Vagina (tissue), 2 donors: ENCODE data around the gene SLC24A3. TPM values are rescaled to one million over a fixed set of nuclear protein-coding genes. Genes with fewer than 3 reads are reported as not detected.

ENCODE experiments used
- DNase-seq, 2 donors: peaks; one replicate each; pipeline ENCODE4 v3.0.0-alpha.2; 2017; ENCODE audit errors: extremely low spot score in 2 of 2
- H3K27ac ChIP-seq: fragments of 200-600 bp; sonication (generic); one replicate; pipeline ENCODE4 v1.5.1; 2019
- H3K27me3 ChIP-seq: fragments of 200-600 bp; sonication (generic); one replicate; pipeline ENCODE4 v1.5.1; 2019
- H3K36me3 ChIP-seq, 2 donors: fragments of 200-600 bp; sonication (generic); one replicate each; pipeline ENCODE4 v1.5.1; 2017 to 2019
- H3K4me1 ChIP-seq: fragments of 200-600 bp; sonication (generic); one replicate; pipeline ENCODE4 v1.5.1; 2019
- H3K4me3 ChIP-seq, 2 donors: fragments of 200-600 bp; sonication (generic); 1 replicate in 1 of 2; 2 replicates in 1 of 2; pipeline ENCODE4 v1.5.1; 2016 to 2019
- H3K9me3 ChIP-seq: fragments of 200-600 bp; sonication (generic); one replicate; pipeline ENCODE4 v1.5.1; 2019
- POLR2A ChIP-seq, 2 donors: fragments of 450-650 bp; IDR thresholded peaks; one replicate each; pipeline ENCODE4 v1.6.1; 2017; ENCODE audit warnings: antibody characterized with exemption in 2 of 2, mild to moderate bottlenecking in 2 of 2, moderate library complexity in 2 of 2
- POLR2AphosphoS5 ChIP-seq, 2 donors: sonication (generic); formaldehyde crosslinking; IDR thresholded peaks; one replicate each; pipeline ENCODE4 v1.9.0; 2017; ENCODE audit warnings: antibody characterized with exemption in 2 of 2, mild to moderate bottlenecking in 2 of 2, low read depth in 1 of 2; ENCODE audit not compliant: insufficient read depth in 1 of 2
- intact Hi-C: fragments of 100-400 bp; cut with DNase I; formaldehyde crosslinking; loops from one replicate; pipeline ENCODE4 v1.15.1; 2023
- total RNA-seq: library from RNA; depleted of rRNA; stranded (reverse); fragments of >200 nt; gene quantifications from one replicate; pipeline ENCODE4 v1.2.3, GENCODE V29; 2016
- TF ChIP-seq, protein P1 (sequence below), 3 experiments: fragments of 450-650 bp in 2 of 3; fragments of 200-600 bp in 1 of 3; sonication (generic) in 1 of 3; IDR thresholded peaks; one replicate each; pipeline ENCODE4 v1.5.1; 2017 to 2019; ENCODE audit warnings: antibody characterized with exemption in 3 of 3, mild to moderate bottlenecking in 2 of 3, moderate library complexity in 2 of 3

The SLC24A3 gene
- total RNA-seq, 1 donor from 2014 or later: 12.3 TPM

DNA sequence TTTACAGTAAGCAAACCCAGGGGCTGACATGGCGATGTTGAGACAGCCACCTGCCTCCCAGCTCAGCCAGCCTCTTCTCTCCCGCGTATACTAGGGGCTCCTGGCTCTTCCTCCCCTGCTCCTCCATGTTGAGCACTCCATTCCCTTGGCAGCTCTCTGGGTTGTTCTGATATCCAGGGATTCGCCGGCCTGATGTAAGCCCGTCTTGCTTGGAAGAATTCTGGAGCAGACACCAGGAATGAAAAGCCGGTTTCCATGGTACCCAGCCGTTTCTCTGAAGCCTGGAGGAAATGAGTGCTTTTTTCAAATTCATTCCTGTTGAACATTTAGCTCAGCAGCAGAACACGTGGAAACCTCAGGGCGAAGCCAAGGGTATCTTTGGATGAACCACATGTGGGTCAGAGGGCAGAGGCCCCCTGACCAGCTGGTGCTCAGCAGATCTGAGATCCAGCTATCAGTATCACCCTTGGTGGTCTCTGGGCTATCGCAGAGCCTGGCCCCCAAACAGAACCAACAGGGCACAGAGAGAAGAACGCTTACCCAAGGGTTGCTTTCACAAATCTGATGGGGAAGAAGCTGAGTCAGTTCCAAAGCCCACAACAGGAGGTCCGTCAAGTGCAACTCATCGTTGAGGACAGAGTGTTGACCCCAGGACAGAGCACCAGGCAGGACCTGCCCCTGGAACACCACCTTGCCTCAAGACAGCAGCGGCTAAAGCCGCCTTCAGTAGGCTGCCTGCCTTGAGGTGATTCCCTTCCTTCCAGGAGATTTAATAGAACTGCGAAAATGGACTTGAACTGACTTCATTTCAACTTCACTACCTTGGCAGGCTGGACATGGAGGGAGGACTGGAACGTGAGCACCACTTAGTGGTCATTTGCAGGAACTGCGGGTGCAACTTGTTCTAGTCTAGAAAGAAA lies 449.5 kb downstream of the SLC24A3 start:
- Histone ChIP-seq H3K27ac (no peak overlapping the region), H3K4me1 (no peaks in the 10 kb centered on the region), H3K36me3 (no peaks in the 10 kb centered on the region), H3K27me3 (no peaks in the 10 kb centered on the region), H3K9me3 (no peaks in the 10 kb centered on the region), H3K4me3 (no peak overlapping the region)
- intact Hi-C loops: loop anchor here (5.0 kb wide), 1 partner anchor 455 kb away; no protein-coding TSS in a partner anchor
- TF ChIP-seq POLR2A (IDR thresholded peaks at IDR 0.05) (no peak), POLR2AphosphoS5 (IDR thresholded peaks at IDR 0.05; ENCODE audit: insufficient read depth in 1 of 2, low read depth in 1 of 2) (no peak)
- TF ChIP-seq, protein P1, sequence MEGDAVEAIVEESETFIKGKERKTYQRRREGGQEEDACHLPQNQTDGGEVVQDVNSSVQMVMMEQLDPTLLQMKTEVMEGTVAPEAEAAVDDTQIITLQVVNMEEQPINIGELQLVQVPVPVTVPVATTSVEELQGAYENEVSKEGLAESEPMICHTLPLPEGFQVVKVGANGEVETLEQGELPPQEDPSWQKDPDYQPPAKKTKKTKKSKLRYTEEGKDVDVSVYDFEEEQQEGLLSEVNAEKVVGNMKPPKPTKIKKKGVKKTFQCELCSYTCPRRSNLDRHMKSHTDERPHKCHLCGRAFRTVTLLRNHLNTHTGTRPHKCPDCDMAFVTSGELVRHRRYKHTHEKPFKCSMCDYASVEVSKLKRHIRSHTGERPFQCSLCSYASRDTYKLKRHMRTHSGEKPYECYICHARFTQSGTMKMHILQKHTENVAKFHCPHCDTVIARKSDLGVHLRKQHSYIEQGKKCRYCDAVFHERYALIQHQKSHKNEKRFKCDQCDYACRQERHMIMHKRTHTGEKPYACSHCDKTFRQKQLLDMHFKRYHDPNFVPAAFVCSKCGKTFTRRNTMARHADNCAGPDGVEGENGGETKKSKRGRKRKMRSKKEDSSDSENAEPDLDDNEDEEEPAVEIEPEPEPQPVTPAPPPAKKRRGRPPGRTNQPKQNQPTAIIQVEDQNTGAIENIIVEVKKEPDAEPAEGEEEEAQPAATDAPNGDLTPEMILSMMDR (IDR thresholded peaks at IDR 0.05): peak; percentile 83 to 93 (median 84)
- no peak for DNase-seq

DNA sequence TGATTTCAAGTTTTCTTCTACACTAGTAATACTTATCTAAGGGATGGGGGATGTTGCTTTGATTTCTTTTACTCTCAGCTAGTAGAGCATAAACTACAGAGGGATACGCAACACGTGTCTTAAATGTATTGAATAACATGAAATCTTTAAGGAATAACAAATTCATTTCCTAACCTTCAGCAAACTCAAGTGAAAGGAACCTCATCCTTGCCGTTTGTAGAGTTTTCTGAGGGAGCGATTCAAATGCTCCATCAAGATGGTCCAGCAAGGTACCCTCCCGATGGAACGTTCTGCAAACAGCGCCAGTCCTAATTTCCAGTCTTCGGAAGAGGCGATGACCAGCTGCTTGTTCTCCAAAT lies 450.2 kb downstream of the SLC24A3 start:
- intact Hi-C loops: loop anchor here (5.0 kb wide), 1 partner anchor 455 kb away; no protein-coding TSS in a partner anchor
- no peaks in the 10 kb centered on the region for H3K36me3 ChIP-seq
- H3K4me1 ChIP-seq: no peaks in the 10 kb centered on the region
- no peak overlapping the region for H3K4me3 ChIP-seq
- no peak overlapping the region for H3K27ac ChIP-seq
- DNase-seq: no peak
- H3K9me3 ChIP-seq: no peaks in the 10 kb centered on the region
- no peak for TF ChIP-seq POLR2A (IDR thresholded peaks at IDR 0.05)
- no peaks in the 10 kb centered on the region for H3K27me3 ChIP-seq

DNA sequence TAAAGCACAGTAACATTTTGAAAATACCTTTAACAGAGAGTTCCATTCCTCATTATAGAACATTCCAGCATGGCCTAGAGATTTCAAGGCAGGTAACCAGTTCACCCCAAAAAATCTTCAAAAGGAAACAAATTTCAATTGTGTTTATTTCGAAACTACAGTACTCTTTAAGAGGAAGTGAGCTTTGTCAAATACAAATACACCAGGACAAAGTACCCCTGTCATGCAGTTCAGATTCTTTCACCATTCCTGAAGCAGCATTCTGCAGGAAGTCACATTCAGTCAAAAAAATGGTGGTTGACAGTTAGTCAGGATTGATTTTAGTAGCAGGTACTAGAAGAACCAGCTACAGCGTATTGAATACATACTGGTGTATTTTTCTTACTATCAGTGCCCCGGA lies 456.0 kb downstream of the SLC24A3 start:
- no peak for TF ChIP-seq POLR2A (IDR thresholded peaks at IDR 0.05)
- no peak for TF ChIP-seq POLR2AphosphoS5 (IDR thresholded peaks at IDR 0.05; ENCODE audit: insufficient read depth in 1 of 2, low read depth in 1 of 2)
- TF ChIP-seq, protein P1 (IDR thresholded peaks at IDR 0.05): no peak
- no peaks in the 10 kb centered on the region for H3K36me3 ChIP-seq
- intact Hi-C loops: no loop called here

DNA sequence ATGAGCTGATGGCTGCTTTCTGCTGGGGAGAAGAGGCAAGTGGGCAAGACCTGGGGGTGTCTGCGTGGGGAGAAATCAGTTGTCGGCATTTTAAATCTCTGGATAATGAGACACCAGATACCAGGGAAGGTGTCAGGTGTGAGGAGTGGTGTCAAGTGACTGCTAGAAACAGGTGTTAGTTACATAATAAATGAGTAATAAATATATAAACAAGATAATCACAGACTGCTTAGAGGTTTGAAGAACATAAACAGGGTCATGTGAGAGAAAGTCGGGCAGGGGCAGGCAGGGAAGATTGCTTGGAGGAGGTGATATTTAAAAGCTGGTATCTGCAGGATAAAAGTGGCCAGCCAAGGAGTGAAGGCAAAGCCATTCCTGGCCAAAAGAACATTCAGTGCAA lies 458.4 kb downstream of the SLC24A3 start:
- Histone ChIP-seq H3K9me3 (no peaks in the 10 kb centered on the region), H3K27me3 (no peaks in the 10 kb centered on the region), H3K4me1 (no peaks in the 10 kb centered on the region), H3K36me3 (no peaks in the 10 kb centered on the region), H3K27ac (no peak overlapping the region), H3K4me3 (no peak overlapping the region)
- TF ChIP-seq POLR2A (IDR thresholded peaks at IDR 0.05) (no peak), POLR2AphosphoS5 (IDR thresholded peaks at IDR 0.05; ENCODE audit: insufficient read depth in 1 of 2, low read depth in 1 of 2) (no peak)
- TF ChIP-seq, protein P1 (IDR thresholded peaks at IDR 0.05): no peak
- peak in 1 of 2 donors; percentile 40 for DNase-seq
- intact Hi-C loops: no loop called here

More for the DNA sequence above, 456.0 kb downstream of the SLC24A3 start:
- Histone ChIP-seq H3K4me3 (no peak overlapping the region), H3K27me3 (no peaks in the 10 kb centered on the region), H3K9me3 (no peaks in the 10 kb centered on the region), H3K27ac (no peak overlapping the region), H3K4me1 (no peaks in the 10 kb centered on the region)
- no peak for DNase-seq

DNA sequence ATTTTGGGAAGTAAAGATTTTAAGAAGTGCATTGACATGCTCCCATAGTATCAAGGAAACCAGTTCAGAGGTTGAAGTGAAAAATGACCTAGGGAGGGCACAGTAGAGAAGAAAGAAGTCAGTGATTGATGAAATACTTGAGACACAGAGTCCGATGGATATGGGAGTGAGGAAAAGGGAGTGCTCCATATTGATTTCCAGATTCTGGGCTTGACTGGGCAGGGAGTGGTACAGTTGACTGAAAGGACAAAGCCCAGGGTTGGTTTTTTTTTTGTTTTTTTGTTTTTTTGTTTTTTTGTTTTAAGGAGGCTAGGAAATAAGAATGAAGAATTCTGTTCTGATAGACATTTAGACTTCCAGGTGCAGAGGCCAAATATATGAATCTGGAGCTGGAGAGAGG lies 458.9 kb downstream of the SLC24A3 start:
- H3K27me3 ChIP-seq: no peaks in the 10 kb centered on the region
- H3K36me3 ChIP-seq: no peaks in the 10 kb centered on the region
- no peaks in the 10 kb centered on the region for H3K9me3 ChIP-seq
- DNase-seq: no peak
- TF ChIP-seq POLR2A (IDR thresholded peaks at IDR 0.05): no peak
- TF ChIP-seq, protein P1 (IDR thresholded peaks at IDR 0.05): no peak
- no peak for TF ChIP-seq POLR2AphosphoS5 (IDR thresholded peaks at IDR 0.05; ENCODE audit: insufficient read depth in 1 of 2, low read depth in 1 of 2)
- H3K4me3 ChIP-seq: no peak overlapping the region
- no peak overlapping the region for H3K27ac ChIP-seq
- no peaks in the 10 kb centered on the region for H3K4me1 ChIP-seq
- intact Hi-C loops: no loop called here
